Keratinocyte (primary cell): Measurements from ENCODE around the gene DCUN1D2.

Experiments
- CTCF ChIP-seq, 3 experiments: IDR thresholded peaks in 1 of 3; conservative IDR thresholded peaks in 1 of 3; optimal IDR thresholded peaks in 1 of 3; 2 replicates in 2 of 3; 3 replicates in 1 of 3; pipeline versions ENCODE3 to v1.5.1; 2011; ENCODE audit warnings: low read length in 3 of 3, mild to moderate bottlenecking in 3 of 3, moderate library complexity in 2 of 3, control low read depth in 1 of 3, inconsistent platforms in 1 of 3; ENCODE audit not compliant: insufficient read depth in 2 of 3; ENCODE audit errors: extremely low read depth in 1 of 3
- EZH2 ChIP-seq: IDR thresholded peaks from one replicate; pipeline ENCODE4 v1.6.1; 2012; ENCODE audit warnings: inconsistent platforms, mild to moderate bottlenecking, low read length, moderate library complexity

GRCh38 chr13:113407103-113407530, 83.4 kb downstream of the DCUN1D2 start:
- TF ChIP-seq CTCF (optimal IDR thresholded peaks at IDR 0.05 in 1 of 3, IDR thresholded peaks at IDR 0.05 in 1 of 3, conservative IDR thresholded peaks at IDR 0.05 in 1 of 3; ENCODE audit: extremely low read depth in 1 of 3, insufficient read depth in 2 of 3, low read length in 3 of 3) = no peak
- TF ChIP-seq EZH2 = no peak
